ENCODE data around the gene LRCOL1.

LRCOL1 gene

GRCh38 chr12:132581348-132582057, 28.9 kb downstream of the LRCOL1 start:
- TF ChIP-seq ZNF19 (tag by site-specific recombination; IDR thresholded peaks at IDR 0.05; ENCODE audit: low read depth) = no peak
- TF ChIP-seq ZNF26 (tag by site-specific recombination; IDR thresholded peaks at IDR 0.05) = no peak
- TF ChIP-seq ZSCAN5A (tag by site-specific recombination; IDR thresholded peaks at IDR 0.05) = no peak
- no peak for TF ChIP-seq ZNF354C (tag by site-specific recombination; IDR thresholded peaks at IDR 0.05; ENCODE audit: borderline replicate concordance, low read depth)
- no peak for TF ChIP-seq ZNF664 (tag by site-specific recombination; IDR thresholded peaks at IDR 0.05)
- TF ChIP-seq ZNF280C (tag by site-specific recombination; IDR thresholded peaks at IDR 0.05) = no peak
- TF ChIP-seq ZNF248 (tag by site-specific recombination; IDR thresholded peaks at IDR 0.05) = no peak
- TF ChIP-seq EGR2 (tag by site-specific recombination; IDR thresholded peaks at IDR 0.05; ENCODE audit: low read depth) = peak; percentile 84
- peak; percentile 86 for TF ChIP-seq ZFHX2 (tag by site-specific recombination; conservative IDR thresholded peaks at IDR 0.05)
- no peak for TF ChIP-seq ZNF350 (tag by site-specific recombination; IDR thresholded peaks at IDR 0.05)
- no peak for TF ChIP-seq ZNF112 (tag by site-specific recombination; IDR thresholded peaks at IDR 0.05)
- TF ChIP-seq ZNF677 (tag by site-specific recombination; IDR thresholded peaks at IDR 0.05) = no peak
- no peak for TF ChIP-seq ZBTB10 (tag by site-specific recombination; IDR thresholded peaks at IDR 0.05)
- TF ChIP-seq ZNF621 (tag by site-specific recombination; IDR thresholded peaks at IDR 0.05) = no peak
- TF ChIP-seq SP3 (tag by site-specific recombination; IDR thresholded peaks at IDR 0.05) = no peak
- TF ChIP-seq ZBTB48 (tag by site-specific recombination; IDR thresholded peaks at IDR 0.05) = no peak
- H3K4me1 ChIP-seq (ENCODE audit: control insufficient read depth, insufficient read depth, low read length) = no peaks in the 10 kb centered on the region
- POLR2A ChIA-PET = no interaction called here
- H3K36me3 ChIP-seq (ENCODE audit: control insufficient read depth in 2 of 2, insufficient read depth in 1 of 2, low read length in 2 of 2) = peaks cover 0 to 35% of the 10 kb centered on the region in 2 experiments; a peak in 2 of 3 replicates
- no peak overlapping the region for H3K27ac ChIP-seq (ENCODE audit: extremely low read depth, low read depth, low read length)
- CTCF ChIA-PET = no interaction called here
- H3K9me3 ChIP-seq (ENCODE audit: control insufficient read depth, insufficient read depth, low read depth, low read length) = no peaks in the 10 kb centered on the region
- H3K4me3 ChIP-seq (ENCODE audit: low read depth, low read length) = no peak overlapping the region

- peaks cover 0 to 38% of the 10 kb centered on the region in 2 experiments; a peak in 2 of 3 replicates for H3K36me3 ChIP-seq (ENCODE audit: control insufficient read depth in 2 of 2, insufficient read depth in 1 of 2, low read length in 2 of 2)
- no peak overlapping the region for H3K4me3 ChIP-seq (ENCODE audit: low read depth, low read length)
- no peaks in the 10 kb centered on the region for H3K9me3 ChIP-seq (ENCODE audit: control insufficient read depth, insufficient read depth, low read depth, low read length)
- H3K4me1 ChIP-seq (ENCODE audit: control insufficient read depth, insufficient read depth, low read length) = no peaks in the 10 kb centered on the region
- ChIA-PET POLR2A (no interaction called here), CTCF (interaction anchor here (0.6 to 1.2 kb wide), 2 partner anchors 19 to 73 kb away, joined by 4 to 5 read pairs; no protein-coding TSS in a partner anchor)
- no peak overlapping the region for H3K27ac ChIP-seq (ENCODE audit: extremely low read depth, low read depth, low read length)
- no peak for TF ChIP-seq ZNF548 (tag by site-specific recombination; IDR thresholded peaks at IDR 0.05)
- TF ChIP-seq ZXDB (tag by site-specific recombination; IDR thresholded peaks at IDR 0.05) = no peak
These were observed 29.6 kb downstream of the LRCOL1 start for GRCh38 chr12:132580701-132581292.
